ENCODE measurements around the gene KLHL36. TPM values are rescaled to one million over a fixed set of nuclear protein-coding genes. Genes with fewer than 3 reads are reported as not detected.

Gene KLHL36
- total RNA-seq, 2 donors from 2014 or later = 44.2 to 59.2 TPM

- no peak overlapping the region for H3K27ac ChIP-seq (ENCODE audit: low read depth, low read length)
- 83% methylated on average over 3 to 6 of the region's 6 CpGs for WGBS, 2 experiments (ENCODE audit: insufficient coverage in 1 of 2, insufficient read length in 1 of 2)
- no peak for DNase-seq
- no peaks in the 10 kb centered on the region for H3K9me3 Mint-ChIP-seq
- no peak overlapping the region for H3K4me3 ChIP-seq (ENCODE audit: low read length)
- no peak overlapping the region for H3K4me3 Mint-ChIP-seq
- H3K36me3 ChIP-seq (ENCODE audit: control insufficient read depth, insufficient read depth, low read length) = no peaks in the 10 kb centered on the region
- no peak overlapping the region for H3K27ac Mint-ChIP-seq
- no peak for TF ChIP-seq CTCF (conservative IDR thresholded peaks at IDR 0.05)
- H3K4me1 Mint-ChIP-seq = peaks cover 3% of the 10 kb centered on the region
- no peaks in the 10 kb centered on the region for H3K9me3 ChIP-seq (ENCODE audit: control insufficient read depth, low read length)
- H3K27me3 ChIP-seq (ENCODE audit: control insufficient read depth, insufficient read depth, low read length, poor library complexity, severe bottlenecking) = no peaks in the 10 kb centered on the region
- no peaks in the 10 kb centered on the region for H3K36me3 Mint-ChIP-seq (ENCODE audit: low read depth)
- H3K9ac ChIP-seq (ENCODE audit: extremely low read depth, low read length, poor library complexity, severe bottlenecking) = no peak overlapping the region
- no peaks in the 10 kb centered on the region for H3K4me1 ChIP-seq (ENCODE audit: control insufficient read depth, insufficient read depth, low read length)
- peaks cover 6% of the 10 kb centered on the region for H3K27me3 Mint-ChIP-seq (ENCODE audit: insufficient read depth)
Measured at GRCh38 chr16:84641643-84642358, 6.5 kb upstream of the KLHL36 start.

GRCh38 chr16:84643180-84643583 lies 5.1 kb upstream of the KLHL36 start:
- Mint-ChIP-seq H3K27ac (no peak overlapping the region), H3K27me3 (ENCODE audit: insufficient read depth) (peaks cover 14% of the 10 kb centered on the region), H3K9me3 (no peaks in the 10 kb centered on the region), H3K4me3 (no peak overlapping the region), H3K4me1 (peaks cover 3% of the 10 kb centered on the region), H3K36me3 (ENCODE audit: low read depth) (no peaks in the 10 kb centered on the region)
- H3K27ac ChIP-seq (ENCODE audit: low read depth, low read length) = no peak overlapping the region
- no peak for TF ChIP-seq CTCF (conservative IDR thresholded peaks at IDR 0.05)
- 86 to 89% methylated on average over 2 to 8 of the region's 8 CpGs for WGBS, 2 experiments (ENCODE audit: insufficient coverage in 1 of 2, insufficient read length in 1 of 2)
- no peaks in the 10 kb centered on the region for H3K9me3 ChIP-seq (ENCODE audit: control insufficient read depth, low read length)
- no peak overlapping the region for H3K4me3 ChIP-seq (ENCODE audit: low read length)
- peak; percentile 64 for DNase-seq
- peaks cover 6% of the 10 kb centered on the region for H3K27me3 ChIP-seq (ENCODE audit: control insufficient read depth, insufficient read depth, low read length, poor library complexity, severe bottlenecking)
- H3K9ac ChIP-seq (ENCODE audit: extremely low read depth, low read length, poor library complexity, severe bottlenecking) = no peak overlapping the region
- H3K36me3 ChIP-seq (ENCODE audit: control insufficient read depth, insufficient read depth, low read length) = no peaks in the 10 kb centered on the region
- no peaks in the 10 kb centered on the region for H3K4me1 ChIP-seq (ENCODE audit: control insufficient read depth, insufficient read depth, low read length)

GRCh38 chr16:84643674-84644073 lies 4.6 kb upstream of the KLHL36 start:
- peaks cover 6% of the 10 kb centered on the region for H3K27me3 ChIP-seq (ENCODE audit: control insufficient read depth, insufficient read depth, low read length, poor library complexity, severe bottlenecking)
- H3K36me3 ChIP-seq (ENCODE audit: control insufficient read depth, insufficient read depth, low read length) = no peaks in the 10 kb centered on the region
- peaks cover 14% of the 10 kb centered on the region for H3K27me3 Mint-ChIP-seq (ENCODE audit: insufficient read depth)
- H3K9me3 ChIP-seq (ENCODE audit: control insufficient read depth, low read length) = no peaks in the 10 kb centered on the region
- H3K27ac Mint-ChIP-seq = no peak overlapping the region
- no peaks in the 10 kb centered on the region for H3K4me1 ChIP-seq (ENCODE audit: control insufficient read depth, insufficient read depth, low read length)
- DNase-seq = no peak
- H3K36me3 Mint-ChIP-seq (ENCODE audit: low read depth) = no peaks in the 10 kb centered on the region
- H3K4me1 Mint-ChIP-seq = peaks cover 3% of the 10 kb centered on the region
- no peak overlapping the region for H3K4me3 ChIP-seq (ENCODE audit: low read length)
- H3K4me3 Mint-ChIP-seq = no peak overlapping the region
- no peak overlapping the region for H3K9ac ChIP-seq (ENCODE audit: extremely low read depth, low read length, poor library complexity, severe bottlenecking)
- no peaks in the 10 kb centered on the region for H3K9me3 Mint-ChIP-seq
- no peak overlapping the region for H3K27ac ChIP-seq (ENCODE audit: low read depth, low read length)
- WGBS, 2 experiments (ENCODE audit: insufficient coverage in 1 of 2, insufficient read length in 1 of 2) = 91 to 100% methylated on average over 1 to 4 of the region's 4 CpGs
- no peak for TF ChIP-seq CTCF (conservative IDR thresholded peaks at IDR 0.05)

Data from endodermal cell (in vitro differentiated cells).